HepG2 (cell line): ENCODE data around the gene SH3D19. TPM values are rescaled to one million over a fixed set of nuclear protein-coding genes. Genes with fewer than 3 reads are reported as not detected.
A peak's percentile ranks its signal among the peaks of the same experiment; 100 is the strongest.

ENCODE experiments used
- CC2D1A ChIP-seq: sonication (generic); formaldehyde crosslinking; IDR thresholded peaks from 2 replicates; pipeline ENCODE4 v1.8.1; 2023; ENCODE audit warnings: mild to moderate bottlenecking, missing genetic modification reagents
- CENPBD1 ChIP-seq: sonication (generic); formaldehyde crosslinking; IDR thresholded peaks from 2 replicates; pipeline ENCODE4 v1.8.0; 2022; ENCODE audit warnings: missing genetic modification reagents, low read depth, mild to moderate bottlenecking, borderline replicate concordance
- CHCHD3 ChIP-seq: sonication (generic); formaldehyde crosslinking; IDR thresholded peaks from 2 replicates; pipeline ENCODE4 v1.8.0; 2022; ENCODE audit warnings: mild to moderate bottlenecking, missing genetic modification reagents, moderate library complexity
- CREM ChIP-seq, 2 experiments: sonication (generic) in 1 of 2; formaldehyde crosslinking in 1 of 2; IDR thresholded peaks; 2 replicates each; pipeline versions ENCODE4 v1.4.0 to v1.6.1; 2016 to 2020; ENCODE audit warnings: antibody characterized with exemption in 1 of 2, mild to moderate bottlenecking in 1 of 2, missing genetic modification reagents in 1 of 2
- ERF ChIP-seq: IDR thresholded peaks from 2 replicates; pipeline ENCODE4 v1.6.1; 2018; ENCODE audit warnings: missing biosample characterization, missing genetic modification reagents
- HOXA7 ChIP-seq: sonication (generic); formaldehyde crosslinking; IDR thresholded peaks from 2 replicates; pipeline ENCODE4 v1.8.1; 2022; ENCODE audit warnings: mild to moderate bottlenecking, missing genetic modification reagents, moderate library complexity
- JUNB ChIP-seq: sonication (generic); formaldehyde crosslinking; IDR thresholded peaks from 2 replicates; pipeline ENCODE4 v1.8.0; 2022; ENCODE audit warnings: missing genetic modification reagents, mild to moderate bottlenecking, borderline replicate concordance
- MAX ChIP-seq: IDR thresholded peaks from 2 replicates; pipeline ENCODE4 v1.6.1; 2012; ENCODE audit warnings: inconsistent platforms
- MXI1 ChIP-seq: IDR thresholded peaks from 3 replicates; pipeline ENCODE4 v1.6.1; 2012; ENCODE audit warnings: low read depth, low read length, inconsistent platforms, borderline replicate concordance
- POLR2G ChIP-seq: fragments of 200-400 bp; formaldehyde crosslinking; IDR thresholded peaks from 2 replicates; pipeline ENCODE4 v1.6.1; 2018; ENCODE audit warnings: mild to moderate bottlenecking, low read depth, low read length, moderate library complexity
- RARG ChIP-seq: sonication (generic); formaldehyde crosslinking; IDR thresholded peaks from 2 replicates; pipeline ENCODE4 v1.4.0; 2020; ENCODE audit warnings: low read depth, mild to moderate bottlenecking, missing genetic modification reagents
- RBM39 ChIP-seq: fragments of 200-400 bp; formaldehyde crosslinking; IDR thresholded peaks from one replicate; pipeline ENCODE4 v1.6.1; 2018; ENCODE audit warnings: antibody characterized with exemption, mild to moderate bottlenecking, low read depth, low read length; ENCODE audit not compliant: poor library complexity, severe bottlenecking
- SP4 ChIP-seq: sonication (generic); formaldehyde crosslinking; IDR thresholded peaks from 2 replicates; pipeline ENCODE4 v1.8.1; 2023; ENCODE audit warnings: mild to moderate bottlenecking, missing genetic modification reagents
- ZC3H13 ChIP-seq: sonication (generic); formaldehyde crosslinking; IDR thresholded peaks from 2 replicates; pipeline ENCODE4 v1.8.1; 2023; ENCODE audit warnings: mild to moderate bottlenecking, missing genetic modification reagents, moderate library complexity
- ZNF446 ChIP-seq: sonication (generic); formaldehyde crosslinking; IDR thresholded peaks from 2 replicates; pipeline ENCODE4 v1.5.0; 2020; ENCODE audit warnings: mild to moderate bottlenecking, missing genetic modification reagents
- ZNF501 ChIP-seq: sonication (generic); formaldehyde crosslinking; IDR thresholded peaks from 2 replicates; pipeline ENCODE4 v1.5.1; 2020; ENCODE audit warnings: mild to moderate bottlenecking, moderate library complexity, missing genetic modification reagents
- ZNF543 ChIP-seq: sonication (generic); formaldehyde crosslinking; IDR thresholded peaks from 2 replicates; pipeline ENCODE4 v1.4.0; 2020; ENCODE audit warnings: mild to moderate bottlenecking, missing genetic modification reagents
- ZNF605 ChIP-seq: sonication (generic); formaldehyde crosslinking; IDR thresholded peaks from 2 replicates; pipeline ENCODE4 v1.8.0; 2022; ENCODE audit warnings: mild to moderate bottlenecking, missing genetic modification reagents
- ZNF768 ChIP-seq: sonication (generic); formaldehyde crosslinking; IDR thresholded peaks from 2 replicates; pipeline ENCODE4 v1.4.0; 2020; ENCODE audit warnings: missing genetic modification reagents
- ZNF773 ChIP-seq: sonication (generic); formaldehyde crosslinking; IDR thresholded peaks from 2 replicates; pipeline ENCODE4 v1.4.0; 2020; ENCODE audit warnings: missing genetic modification reagents, borderline replicate concordance
- polyA plus RNA-seq, 8 experiments: library from polyadenylated mRNA; depleted of rRNA in 3 of 8; stranded (reverse) in 7 of 8; unstranded in 1 of 8; fragments of >200 nt; fragmentation: Illumina TruSeq in 4 of 8; extraction: Trizol in 4 of 8; gene quantifications; 2 replicates each; pipeline versions ENCODE4 v1.2.1 to v1.2.3, GENCODE V29; 2011 to 2016; ENCODE audit warnings: low read depth in 4 of 8, missing spikeins in 1 of 8, mixed read lengths in 1 of 8; ENCODE audit not compliant: insufficient read depth in 1 of 8
- total RNA-seq, 5 experiments: library from RNA; depleted of rRNA; stranded (reverse); fragments of >200 nt; fragmentation: Illumina TruSeq; extraction: Trizol; gene quantifications; 2 replicates each; pipeline ENCODE4 v1.2.3, GENCODE V29; 2016; ENCODE audit warnings: low read depth in 1 of 5
- TF ChIP-seq, protein P1 (sequence below): IDR thresholded peaks from 2 replicates; pipeline ENCODE4 v1.6.1; 2016; ENCODE audit warnings: missing biosample characterization, missing genetic modification reagents, low read depth
- TF ChIP-seq, protein P2 (sequence below): sonication (generic); formaldehyde crosslinking; IDR thresholded peaks from 2 replicates; pipeline ENCODE4 v1.4.0; 2020; ENCODE audit warnings: missing genetic modification reagents, borderline replicate concordance
- TF ChIP-seq, protein P3 (sequence below): sonication (generic); formaldehyde crosslinking; IDR thresholded peaks from 2 replicates; pipeline ENCODE4 v1.5.0; 2020; ENCODE audit warnings: missing genetic modification reagents
- TF ChIP-seq, protein P4 (sequence below): sonication (generic); formaldehyde crosslinking; IDR thresholded peaks from 2 replicates; pipeline ENCODE4 v1.9.0; 2021; ENCODE audit warnings: missing genetic modification reagents, mild to moderate bottlenecking, borderline replicate concordance

SH3D19 gene
- total and polyA plus RNA-seq, 2 of the 13 experiments (the other 11 are each of a cell fraction or from before 2014, with no cell fraction given): 31.2 to 38.0 TPM

- no peak for TF ChIP-seq HOXA7 (CRISPR knock-in tag)
- no peak for TF ChIP-seq ZNF773 (CRISPR knock-in tag)
- no peak for TF ChIP-seq ZNF768 (CRISPR knock-in tag)
- TF ChIP-seq POLR2G: no peak
- TF ChIP-seq MAX: no peak
- TF ChIP-seq MXI1: no peak
- TF ChIP-seq ZC3H13: no peak
- TF ChIP-seq CENPBD1: no peak
- TF ChIP-seq CC2D1A (CRISPR knock-in tag): no peak
- TF ChIP-seq SP4: no peak
- TF ChIP-seq JUNB (CRISPR knock-in tag): no peak
- no peak for TF ChIP-seq ZNF543 (CRISPR knock-in tag)
- TF ChIP-seq RARG (CRISPR knock-in tag): no peak
- TF ChIP-seq, protein P1, sequence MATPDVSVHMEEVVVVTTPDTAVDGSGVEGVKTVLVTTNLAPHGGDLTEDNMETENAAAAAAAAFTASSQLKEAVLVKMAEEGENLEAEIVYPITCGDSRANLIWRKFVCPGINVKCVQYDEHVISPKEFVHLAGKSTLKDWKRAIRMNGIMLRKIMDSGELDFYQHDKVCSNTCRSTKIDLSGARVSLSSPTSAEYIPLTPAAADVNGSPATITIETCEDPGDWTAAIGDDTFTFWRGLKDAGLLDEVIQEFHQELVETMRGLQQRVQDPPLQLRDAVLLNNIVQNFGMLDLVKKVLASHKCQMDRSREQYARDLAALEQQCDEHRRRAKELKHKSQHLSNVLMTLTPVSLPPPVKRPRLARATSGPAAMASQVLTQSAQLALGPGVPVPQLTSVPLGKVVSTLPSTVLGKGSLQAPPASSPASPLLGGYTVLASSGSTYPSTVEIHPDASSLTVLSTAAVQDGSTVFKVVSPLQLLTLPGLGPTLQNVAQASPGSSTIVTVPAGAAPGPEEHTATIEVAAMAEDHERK (CRISPR knock-in tag): no peak
- TF ChIP-seq, protein P2, sequence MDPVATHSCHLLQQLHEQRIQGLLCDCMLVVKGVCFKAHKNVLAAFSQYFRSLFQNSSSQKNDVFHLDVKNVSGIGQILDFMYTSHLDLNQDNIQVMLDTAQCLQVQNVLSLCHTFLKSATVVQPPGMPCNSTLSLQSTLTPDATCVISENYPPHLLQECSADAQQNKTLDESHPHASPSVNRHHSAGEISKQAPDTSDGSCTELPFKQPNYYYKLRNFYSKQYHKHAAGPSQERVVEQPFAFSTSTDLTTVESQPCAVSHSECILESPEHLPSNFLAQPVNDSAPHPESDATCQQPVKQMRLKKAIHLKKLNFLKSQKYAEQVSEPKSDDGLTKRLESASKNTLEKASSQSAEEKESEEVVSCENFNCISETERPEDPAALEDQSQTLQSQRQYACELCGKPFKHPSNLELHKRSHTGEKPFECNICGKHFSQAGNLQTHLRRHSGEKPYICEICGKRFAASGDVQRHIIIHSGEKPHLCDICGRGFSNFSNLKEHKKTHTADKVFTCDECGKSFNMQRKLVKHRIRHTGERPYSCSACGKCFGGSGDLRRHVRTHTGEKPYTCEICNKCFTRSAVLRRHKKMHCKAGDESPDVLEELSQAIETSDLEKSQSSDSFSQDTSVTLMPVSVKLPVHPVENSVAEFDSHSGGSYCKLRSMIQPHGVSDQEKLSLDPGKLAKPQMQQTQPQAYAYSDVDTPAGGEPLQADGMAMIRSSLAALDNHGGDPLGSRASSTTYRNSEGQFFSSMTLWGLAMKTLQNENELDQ (CRISPR knock-in tag): no peak
- TF ChIP-seq, protein P3, sequence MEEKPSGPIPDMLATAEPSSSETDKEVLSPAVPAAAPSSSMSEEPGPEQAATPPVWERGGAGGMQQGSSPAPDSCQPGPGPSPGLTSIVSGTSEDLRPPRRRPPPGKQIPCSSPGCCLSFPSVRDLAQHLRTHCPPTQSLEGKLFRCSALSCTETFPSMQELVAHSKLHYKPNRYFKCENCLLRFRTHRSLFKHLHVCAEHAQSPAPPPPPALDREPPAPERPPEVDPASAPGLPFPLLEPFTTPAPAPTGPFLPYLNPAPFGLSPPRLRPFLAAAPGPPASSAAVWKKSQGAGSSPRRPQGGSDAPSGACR (CRISPR knock-in tag): no peak
- TF ChIP-seq, protein P4, sequence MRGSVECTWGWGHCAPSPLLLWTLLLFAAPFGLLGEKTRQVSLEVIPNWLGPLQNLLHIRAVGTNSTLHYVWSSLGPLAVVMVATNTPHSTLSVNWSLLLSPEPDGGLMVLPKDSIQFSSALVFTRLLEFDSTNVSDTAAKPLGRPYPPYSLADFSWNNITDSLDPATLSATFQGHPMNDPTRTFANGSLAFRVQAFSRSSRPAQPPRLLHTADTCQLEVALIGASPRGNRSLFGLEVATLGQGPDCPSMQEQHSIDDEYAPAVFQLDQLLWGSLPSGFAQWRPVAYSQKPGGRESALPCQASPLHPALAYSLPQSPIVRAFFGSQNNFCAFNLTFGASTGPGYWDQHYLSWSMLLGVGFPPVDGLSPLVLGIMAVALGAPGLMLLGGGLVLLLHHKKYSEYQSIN (CRISPR knock-in tag): no peak
- TF ChIP-seq ZNF446 (CRISPR knock-in tag): no peak
- TF ChIP-seq CREM (IDR thresholded peaks at IDR 0.05): no peak
- no peak for TF ChIP-seq CREM (CRISPR knock-in tag; IDR thresholded peaks at IDR 0.05)
- TF ChIP-seq ZNF501 (CRISPR knock-in tag): no peak
- no peak for TF ChIP-seq ZNF605 (CRISPR knock-in tag)
- peak; percentile 34; the same call in 1 of the 2 replicates for TF ChIP-seq ERF (CRISPR knock-in tag)
- no peak for TF ChIP-seq CHCHD3 (CRISPR knock-in tag)
- no peak for TF ChIP-seq RBM39
Measured at GRCh38 chr4:151362404-151363164, 37.2 kb upstream of the SH3D19 start (continued).
